Measurements from ENCODE around the gene MTHFD2.
"Not testable (repeated sequence)": the region's sequence is repeated elsewhere in the genome, so short reads cannot be mapped to it uniquely, and the experiment has no call there.

The MTHFD2 gene

GRCh38 chr2:74205113-74205512 is 6.7 kb downstream of the MTHFD2 start:
- FAIRE-seq (no peak), DNase-seq (ENCODE audit: insufficient read length, low spot score) (no peak)
- TF ChIP-seq POLR2A (IDR thresholded peaks at IDR 0.05; ENCODE audit: low read depth, low read length) (no peak), PAX5 (IDR thresholded peaks at IDR 0.05; ENCODE audit: insufficient read depth, low read length, severe bottlenecking) (no peak), SPI1 (IDR thresholded peaks at IDR 0.05; ENCODE audit: low read depth, low read length) (no peak), TAF1 (IDR thresholded peaks at IDR 0.05; ENCODE audit: low read depth, low read length) (no peak), POU2F2 (IDR thresholded peaks at IDR 0.05; ENCODE audit: low read depth, low read length) (no peak), POLR2AphosphoS5 (IDR thresholded peaks at IDR 0.05; ENCODE audit: low read depth, low read length) (no peak)

DNA sequence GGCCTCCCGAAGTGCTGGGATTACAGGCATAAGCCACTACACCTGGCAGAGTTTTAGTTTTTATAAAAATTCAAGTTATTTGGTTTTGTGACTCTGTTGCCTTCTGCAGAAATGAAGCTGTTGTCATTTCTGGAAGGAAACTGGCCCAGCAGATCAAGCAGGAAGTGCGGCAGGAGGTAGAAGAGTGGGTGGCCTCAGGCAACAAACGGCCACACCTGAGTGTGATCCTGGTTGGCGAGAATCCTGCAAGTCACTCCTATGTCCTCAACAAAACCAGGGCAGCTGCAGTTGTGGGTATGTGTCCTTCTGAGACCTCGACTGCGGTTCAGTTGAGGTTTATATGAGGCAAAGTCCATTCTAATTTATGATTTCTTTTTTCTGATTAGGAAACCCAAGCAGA is 7.2 kb downstream of the MTHFD2 start:
- peak; percentile 48 for FAIRE-seq
- TF ChIP-seq TAF1 (IDR thresholded peaks at IDR 0.05; ENCODE audit: low read depth, low read length), result no peak
- TF ChIP-seq POLR2AphosphoS5 (IDR thresholded peaks at IDR 0.05; ENCODE audit: low read depth, low read length), result no peak
- TF ChIP-seq POU2F2 (IDR thresholded peaks at IDR 0.05; ENCODE audit: low read depth, low read length), result no peak
- TF ChIP-seq SPI1 (IDR thresholded peaks at IDR 0.05; ENCODE audit: low read depth, low read length), result no peak
- TF ChIP-seq POLR2A (IDR thresholded peaks at IDR 0.05; ENCODE audit: low read depth, low read length), result no peak; the same call in 1 of the 2 replicates
- TF ChIP-seq PAX5 (IDR thresholded peaks at IDR 0.05; ENCODE audit: insufficient read depth, low read length, severe bottlenecking), result no peak
- no peak for DNase-seq (ENCODE audit: insufficient read length, low spot score)

- FAIRE-seq (peak; percentile 80), DNase-seq (ENCODE audit: insufficient read length, low spot score) (no peak)
- TF ChIP-seq SPI1 (IDR thresholded peaks at IDR 0.05; ENCODE audit: low read depth, low read length), result no peak
- TF ChIP-seq POU2F2 (IDR thresholded peaks at IDR 0.05; ENCODE audit: low read depth, low read length), result 0 out of 2 replicates have a peak, but pooled peaks have one; percentile 25
- TF ChIP-seq POLR2AphosphoS5 (IDR thresholded peaks at IDR 0.05; ENCODE audit: low read depth, low read length), result peak; percentile 67
Measured at GRCh38 chr2:74206180-74206688, 7.8 kb downstream of the MTHFD2 start.

DNA sequence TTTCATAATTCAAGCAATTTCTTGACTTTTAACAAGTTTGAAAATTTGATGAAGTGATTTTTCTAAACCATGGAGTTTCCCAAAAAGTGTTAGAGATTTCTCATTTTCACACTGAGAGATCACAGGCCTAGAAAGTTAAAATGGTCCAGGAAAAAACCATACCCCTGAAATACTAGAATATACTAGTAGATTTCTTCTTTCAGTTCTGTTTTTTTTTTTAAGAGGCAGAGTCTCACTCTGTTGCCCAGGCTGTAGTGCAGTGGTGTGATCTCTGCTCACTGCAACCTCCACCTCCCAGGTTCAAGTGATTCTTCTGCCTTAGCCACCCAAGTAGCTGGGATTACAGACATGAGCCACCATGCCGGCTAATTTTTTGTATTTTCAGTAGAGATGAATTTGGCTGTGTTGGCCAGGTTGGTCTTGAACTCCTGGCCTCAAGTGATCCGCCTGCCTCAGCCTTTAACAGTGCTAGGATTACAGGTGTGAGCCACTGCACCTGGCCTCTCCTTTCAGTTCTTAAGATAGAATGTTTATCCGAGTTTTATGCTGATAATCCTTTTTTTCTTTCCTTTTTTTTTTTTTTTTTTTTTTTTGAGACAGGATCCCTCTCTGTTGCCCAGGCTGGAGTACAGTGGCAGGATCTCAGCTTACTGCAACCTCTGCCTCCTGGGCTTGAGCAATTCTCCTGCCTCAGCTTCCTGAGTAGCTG is 14.4 kb downstream of the MTHFD2 start:
- TF ChIP-seq TAF1 (IDR thresholded peaks at IDR 0.05; ENCODE audit: low read depth, low read length) (no peak), SPI1 (IDR thresholded peaks at IDR 0.05; ENCODE audit: low read depth, low read length) (peak; percentile 54; the same call in 1 of the 2 replicates)
- DNase-seq (ENCODE audit: insufficient read length, low spot score), result no peak
- FAIRE-seq, result no peak

DNA sequence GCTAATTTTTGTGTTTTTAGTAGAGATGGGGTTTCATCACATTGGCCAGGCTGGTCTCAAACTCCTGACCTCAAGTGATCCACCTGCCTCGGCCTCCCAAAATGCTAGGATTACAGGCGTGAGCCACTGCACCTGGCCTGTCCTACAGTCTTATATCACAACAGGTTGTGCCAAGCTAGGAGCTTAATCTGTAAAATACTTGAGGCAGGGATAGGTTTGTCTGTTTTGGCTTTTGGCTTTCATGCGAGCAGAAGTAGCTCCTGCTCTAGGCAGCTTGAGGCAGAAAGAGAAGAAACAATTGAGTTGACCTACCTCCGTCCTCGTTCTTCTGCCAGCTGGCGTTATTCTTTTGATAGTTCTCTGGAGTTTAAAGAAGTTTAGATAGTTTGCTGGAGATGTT is 17.4 kb downstream of the MTHFD2 start:
- not testable (repeated sequence) for DNase-seq (ENCODE audit: insufficient read length, low spot score); FAIRE-seq
- TF ChIP-seq POLR2AphosphoS5 (IDR thresholded peaks at IDR 0.05; ENCODE audit: low read depth, low read length), result peak; percentile 32; the same call in 1 of the 2 replicates

GRCh38 chr2:74216642-74217041 is 18.2 kb downstream of the MTHFD2 start:
- TF ChIP-seq POU2F2 (IDR thresholded peaks at IDR 0.05; ENCODE audit: low read depth, low read length) (no peak), POLR2AphosphoS5 (IDR thresholded peaks at IDR 0.05; ENCODE audit: low read depth, low read length) (no peak), POLR2A (IDR thresholded peaks at IDR 0.05; ENCODE audit: low read depth, low read length) (no peak), PAX5 (IDR thresholded peaks at IDR 0.05; ENCODE audit: insufficient read depth, low read length, severe bottlenecking) (no peak), SPI1 (IDR thresholded peaks at IDR 0.05; ENCODE audit: low read depth, low read length) (no peak), TAF1 (IDR thresholded peaks at IDR 0.05; ENCODE audit: low read depth, low read length) (no peak)
- no peak for DNase-seq (ENCODE audit: insufficient read length, low spot score)
- no peak for FAIRE-seq

GRCh38 chr2:74219846-74220486 is 21.6 kb downstream of the MTHFD2 start:
- FAIRE-seq (no peak), DNase-seq (ENCODE audit: insufficient read length, low spot score) (no peak)
- no peak; the same call in 1 of the 2 replicates for TF ChIP-seq POLR2A (IDR thresholded peaks at IDR 0.05; ENCODE audit: low read depth, low read length)
- TF ChIP-seq POLR2AphosphoS5 (IDR thresholded peaks at IDR 0.05; ENCODE audit: low read depth, low read length), result no peak
- TF ChIP-seq PAX5 (IDR thresholded peaks at IDR 0.05; ENCODE audit: insufficient read depth, low read length, severe bottlenecking), result no peak
- no peak for TF ChIP-seq SPI1 (IDR thresholded peaks at IDR 0.05; ENCODE audit: low read depth, low read length)
- no peak for TF ChIP-seq TAF1 (IDR thresholded peaks at IDR 0.05; ENCODE audit: low read depth, low read length)
- TF ChIP-seq POU2F2 (IDR thresholded peaks at IDR 0.05; ENCODE audit: low read depth, low read length), result no peak

- TF ChIP-seq POLR2A (IDR thresholded peaks at IDR 0.05; ENCODE audit: low read depth, low read length), result no peak
- TF ChIP-seq POU2F2 (IDR thresholded peaks at IDR 0.05; ENCODE audit: low read depth, low read length), result no peak
- TF ChIP-seq PAX5 (IDR thresholded peaks at IDR 0.05; ENCODE audit: insufficient read depth, low read length, severe bottlenecking), result no peak
- no peak for TF ChIP-seq POLR2AphosphoS5 (IDR thresholded peaks at IDR 0.05; ENCODE audit: low read depth, low read length)
- TF ChIP-seq TAF1 (IDR thresholded peaks at IDR 0.05; ENCODE audit: low read depth, low read length), result no peak
- DNase-seq (ENCODE audit: insufficient read length, low spot score) (no peak), FAIRE-seq (no peak)
Measured at GRCh38 chr2:74221091-74221490, 22.7 kb downstream of the MTHFD2 start.

DNA sequence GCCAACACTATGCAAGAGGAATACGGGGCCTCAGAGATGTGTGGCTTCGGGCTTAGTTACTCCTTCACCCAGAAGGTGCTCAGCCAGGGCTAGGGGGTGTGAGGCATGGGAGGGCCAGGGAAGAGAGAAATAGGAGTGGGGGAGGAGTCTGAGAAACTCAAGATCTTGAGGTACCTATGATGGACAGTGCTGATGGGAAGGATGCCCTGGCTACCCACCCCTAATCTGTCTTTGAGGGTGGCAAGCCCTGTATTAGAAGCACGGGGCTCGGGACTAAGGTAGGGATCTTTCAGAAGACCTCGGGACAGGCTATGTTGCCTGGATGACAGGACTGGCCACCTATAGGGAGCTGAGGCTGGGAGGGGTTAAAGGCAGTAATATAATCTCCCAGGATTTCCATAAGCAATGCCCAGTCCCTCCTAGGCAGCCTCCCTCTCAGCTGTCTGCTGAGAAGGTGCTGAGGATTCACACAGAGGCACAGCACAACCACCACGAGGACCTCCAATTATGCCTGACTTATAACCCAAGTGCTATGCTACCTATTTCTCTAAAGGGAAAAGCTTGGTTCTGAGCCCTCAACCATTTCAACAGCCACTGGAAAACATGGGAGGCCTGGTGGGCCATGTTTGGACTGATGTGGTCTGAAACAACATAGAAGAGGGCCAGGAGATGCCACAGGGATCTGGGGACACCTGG is 23.3 kb downstream of the MTHFD2 start:
- FAIRE-seq, result no peak
- TF ChIP-seq POLR2A (IDR thresholded peaks at IDR 0.05; ENCODE audit: low read depth, low read length), result peak; percentile 44; the same call in 1 of the 2 replicates
- no peak for TF ChIP-seq TAF1 (IDR thresholded peaks at IDR 0.05; ENCODE audit: low read depth, low read length)
- DNase-seq (ENCODE audit: insufficient read length, low spot score), result no peak

GRCh38 chr2:74222300-74222650 is 23.9 kb downstream of the MTHFD2 start:
- no peak for FAIRE-seq
- TF ChIP-seq POLR2AphosphoS5 (IDR thresholded peaks at IDR 0.05; ENCODE audit: low read depth, low read length) (peak; percentile 66; the same call in 1 of the 2 replicates), POLR2A (IDR thresholded peaks at IDR 0.05; ENCODE audit: low read depth, low read length) (0 out of 2 replicates have a peak, but pooled peaks have one; percentile 12), SPI1 (IDR thresholded peaks at IDR 0.05; ENCODE audit: low read depth, low read length) (no peak)
- DNase-seq (ENCODE audit: insufficient read length, low spot score), result no peak
